Measurements from ENCODE around the gene CPXCR1.
"Not testable (repeated sequence)": the region's sequence is repeated elsewhere in the genome, so short reads cannot be mapped to it uniquely, and the experiment has no call there.

Gene CPXCR1

GRCh38 chrX:88746925-88747324 lies at the start of gene CPXCR1:
TSS of gene CPXCR1 (plus strand) at chrX:88747225. CDS start at chrX:88753415, 6,190 bp downstream.
- DNase-seq (ENCODE audit: low read depth, low spot score), result no peak
- no peak within 1 kb of the TSS for H3K27ac ChIP-seq

GRCh38 chrX:88735835-88736234 lies 11.2 kb upstream of the CPXCR1 start:
- DNase-seq (ENCODE audit: low read depth, low spot score), result no peak
- H3K27ac ChIP-seq, result no peak overlapping the region

DNA sequence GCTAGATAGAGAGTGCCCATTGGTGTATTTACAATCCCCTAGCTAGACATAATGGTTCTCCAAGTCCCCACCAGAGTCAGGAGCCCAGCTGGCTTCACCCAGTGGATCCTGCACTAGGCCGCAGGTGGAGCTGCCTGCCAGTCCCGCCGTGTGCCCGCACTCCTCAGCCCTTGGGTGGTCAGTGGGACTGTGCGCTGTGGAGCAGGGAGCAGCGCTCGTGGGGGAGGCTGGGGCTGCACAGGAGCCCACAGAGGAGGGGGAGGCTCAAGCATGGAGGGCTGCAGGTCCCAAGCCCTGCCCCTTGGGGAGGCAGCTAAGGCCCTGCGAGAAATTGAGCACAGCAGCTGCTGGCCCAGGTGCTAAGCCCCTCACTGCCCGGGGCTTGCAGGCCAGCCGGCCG lies 810 bp upstream of the CPXCR1 start:
- H3K27ac ChIP-seq; DNase-seq (ENCODE audit: low read depth, low spot score): not testable (repeated sequence)

DNA sequence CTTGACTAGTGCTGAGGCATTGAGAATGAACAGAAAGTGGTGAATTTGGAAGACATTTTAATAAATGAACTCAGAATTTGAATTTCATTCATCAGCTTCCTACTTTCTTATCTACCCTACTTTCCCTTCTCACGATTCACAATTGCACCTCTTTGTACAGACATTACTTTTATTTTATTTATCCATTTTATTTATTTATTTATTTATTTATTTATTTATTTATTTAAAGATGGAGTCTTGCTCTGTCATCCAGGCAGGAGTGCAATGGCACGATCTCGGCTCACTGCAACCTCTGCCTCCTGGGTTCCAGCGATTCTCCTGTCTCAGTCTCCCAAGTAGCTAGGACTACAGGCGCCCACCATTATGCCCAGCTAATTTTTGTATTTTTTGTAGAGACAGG lies 5.3 kb downstream of the CPXCR1 start:
- DNase-seq (ENCODE audit: low read depth, low spot score); H3K27ac ChIP-seq: not testable (repeated sequence)

- H3K27ac ChIP-seq, result no peak overlapping the region
- no peak for DNase-seq (ENCODE audit: low read depth, low spot score)
Measured at GRCh38 chrX:88789825-88790224, 42.8 kb downstream of the CPXCR1 start.
